Adipocyte (in vitro differentiated cells): ENCODE measurements around the gene CAMSAP1.

Experiments used
- DNase-seq: peaks from one replicate; pipeline ENCODE4 v3.0.0-alpha.2; 2015; ENCODE audit warnings: low read depth
- H3K27me3 ChIP-seq: replicated peaks from 2 replicates; pipeline ENCODE4 v1.7.0; 2013; ENCODE audit warnings: mild to moderate bottlenecking, low read length, moderate library complexity; ENCODE audit not compliant: control insufficient read depth, insufficient read depth
- H3K36me3 ChIP-seq: 2 replicates; pipeline ENCODE4 v1.7.0; 2013; ENCODE audit warnings: low read length, mild to moderate bottlenecking, moderate library complexity; ENCODE audit not compliant: control insufficient read depth, insufficient read depth, severe bottlenecking
- H3K4me1 ChIP-seq: 2 replicates; pipeline ENCODE4 v1.7.0; 2013; ENCODE audit warnings: mild to moderate bottlenecking, low read length, moderate library complexity; ENCODE audit not compliant: control insufficient read depth, insufficient read depth
- H3K4me3 ChIP-seq: 2 replicates; pipeline ENCODE4 v1.7.0; 2013; ENCODE audit warnings: mild to moderate bottlenecking, low read length, moderate library complexity
- H3K9ac ChIP-seq: 2 replicates; pipeline ENCODE4 v1.7.0; 2013; ENCODE audit warnings: mild to moderate bottlenecking, low read length, moderate library complexity
- H3K9me3 ChIP-seq: 2 replicates; pipeline ENCODE4 v1.7.0; 2013; ENCODE audit warnings: mild to moderate bottlenecking, low read length, moderate library complexity; ENCODE audit not compliant: control insufficient read depth

The CAMSAP1 gene

GRCh38 chr9:135782946-135783345 is 124.4 kb downstream of the CAMSAP1 start:
- H3K4me1 ChIP-seq = no peaks in the 10 kb centered on the region
- no peak for DNase-seq
- no peak overlapping the region for H3K4me3 ChIP-seq
- H3K27me3 ChIP-seq = peaks cover 23% of the 10 kb centered on the region
- H3K9me3 ChIP-seq = no peaks in the 10 kb centered on the region
- H3K9ac ChIP-seq = no peak overlapping the region
- no peaks in the 10 kb centered on the region for H3K36me3 ChIP-seq

GRCh38 chr9:135780626-135781025 is 126.7 kb downstream of the CAMSAP1 start:
- H3K9ac ChIP-seq = no peak overlapping the region
- DNase-seq = no peak
- H3K9me3 ChIP-seq = no peaks in the 10 kb centered on the region
- no peak overlapping the region for H3K4me3 ChIP-seq
- no peaks in the 10 kb centered on the region for H3K36me3 ChIP-seq
- H3K27me3 ChIP-seq = peaks cover 28% of the 10 kb centered on the region
- H3K4me1 ChIP-seq = no peaks in the 10 kb centered on the region

GRCh38 chr9:135780086-135780485 is 127.3 kb downstream of the CAMSAP1 start:
- Histone ChIP-seq H3K9me3 (no peaks in the 10 kb centered on the region), H3K9ac (no peak overlapping the region), H3K27me3 (peaks cover 33% of the 10 kb centered on the region), H3K4me3 (no peak overlapping the region), H3K36me3 (no peaks in the 10 kb centered on the region), H3K4me1 (no peaks in the 10 kb centered on the region)
- DNase-seq = no peak

GRCh38 chr9:135779571-135779970 is 127.8 kb downstream of the CAMSAP1 start:
- H3K4me1 ChIP-seq = no peaks in the 10 kb centered on the region
- H3K9ac ChIP-seq = no peak overlapping the region
- no peaks in the 10 kb centered on the region for H3K9me3 ChIP-seq
- H3K27me3 ChIP-seq = peaks cover 31% of the 10 kb centered on the region
- H3K36me3 ChIP-seq = no peaks in the 10 kb centered on the region
- DNase-seq = no peak
- H3K4me3 ChIP-seq = no peak overlapping the region

GRCh38 chr9:135778421-135778820 is 128.9 kb downstream of the CAMSAP1 start:
- H3K9me3 ChIP-seq = no peaks in the 10 kb centered on the region
- H3K9ac ChIP-seq = no peak overlapping the region
- H3K4me1 ChIP-seq = no peaks in the 10 kb centered on the region
- peaks cover 31% of the 10 kb centered on the region for H3K27me3 ChIP-seq
- no peak for DNase-seq
- H3K36me3 ChIP-seq = no peaks in the 10 kb centered on the region
- H3K4me3 ChIP-seq = no peak overlapping the region

GRCh38 chr9:135777623-135778177 is 129.6 kb downstream of the CAMSAP1 start:
- no peak for DNase-seq
- Histone ChIP-seq H3K9ac (no peak overlapping the region), H3K36me3 (no peaks in the 10 kb centered on the region), H3K4me3 (no peak overlapping the region), H3K27me3 (peaks cover 29% of the 10 kb centered on the region), H3K9me3 (no peaks in the 10 kb centered on the region), H3K4me1 (no peaks in the 10 kb centered on the region)

GRCh38 chr9:135776893-135777622 is 130.3 kb downstream of the CAMSAP1 start:
- H3K9me3 ChIP-seq = no peaks in the 10 kb centered on the region
- no peaks in the 10 kb centered on the region for H3K4me1 ChIP-seq
- DNase-seq = no peak
- peaks cover 23% of the 10 kb centered on the region for H3K27me3 ChIP-seq
- no peak overlapping the region for H3K9ac ChIP-seq
- no peaks in the 10 kb centered on the region for H3K36me3 ChIP-seq
- H3K4me3 ChIP-seq = no peak overlapping the region

- no peak overlapping the region for H3K9ac ChIP-seq
- no peak for DNase-seq
- H3K4me1 ChIP-seq = no peaks in the 10 kb centered on the region
- no peaks in the 10 kb centered on the region for H3K9me3 ChIP-seq
- peaks cover 23% of the 10 kb centered on the region for H3K27me3 ChIP-seq
- H3K4me3 ChIP-seq = no peak overlapping the region
- no peaks in the 10 kb centered on the region for H3K36me3 ChIP-seq
These were observed 131.4 kb downstream of the CAMSAP1 start for GRCh38 chr9:135775911-135776310.

GRCh38 chr9:135774794-135775525 is 132.4 kb downstream of the CAMSAP1 start:
- no peaks in the 10 kb centered on the region for H3K9me3 ChIP-seq
- no peak for DNase-seq
- no peaks in the 10 kb centered on the region for H3K4me1 ChIP-seq
- H3K4me3 ChIP-seq = no peak overlapping the region
- H3K27me3 ChIP-seq = peaks cover 19% of the 10 kb centered on the region
- no peaks in the 10 kb centered on the region for H3K36me3 ChIP-seq
- H3K9ac ChIP-seq = no peak overlapping the region

- no peaks in the 10 kb centered on the region for H3K9me3 ChIP-seq
- H3K27me3 ChIP-seq = peaks cover 17% of the 10 kb centered on the region
- no peak for DNase-seq
- H3K36me3 ChIP-seq = no peaks in the 10 kb centered on the region
- no peak overlapping the region for H3K9ac ChIP-seq
- no peak overlapping the region for H3K4me3 ChIP-seq
- no peaks in the 10 kb centered on the region for H3K4me1 ChIP-seq
These were observed 133.1 kb downstream of the CAMSAP1 start for GRCh38 chr9:135774239-135774747.

- H3K4me3 ChIP-seq = no peak overlapping the region
- no peak for DNase-seq
- no peaks in the 10 kb centered on the region for H3K9me3 ChIP-seq
- H3K9ac ChIP-seq = no peak overlapping the region
- H3K4me1 ChIP-seq = no peaks in the 10 kb centered on the region
- peaks cover 17% of the 10 kb centered on the region for H3K27me3 ChIP-seq
- H3K36me3 ChIP-seq = no peaks in the 10 kb centered on the region
These were observed 133.7 kb downstream of the CAMSAP1 start for GRCh38 chr9:135773530-135774238.
